ENCODE results near the gene POLR2M.

Gene POLR2M

DNA sequence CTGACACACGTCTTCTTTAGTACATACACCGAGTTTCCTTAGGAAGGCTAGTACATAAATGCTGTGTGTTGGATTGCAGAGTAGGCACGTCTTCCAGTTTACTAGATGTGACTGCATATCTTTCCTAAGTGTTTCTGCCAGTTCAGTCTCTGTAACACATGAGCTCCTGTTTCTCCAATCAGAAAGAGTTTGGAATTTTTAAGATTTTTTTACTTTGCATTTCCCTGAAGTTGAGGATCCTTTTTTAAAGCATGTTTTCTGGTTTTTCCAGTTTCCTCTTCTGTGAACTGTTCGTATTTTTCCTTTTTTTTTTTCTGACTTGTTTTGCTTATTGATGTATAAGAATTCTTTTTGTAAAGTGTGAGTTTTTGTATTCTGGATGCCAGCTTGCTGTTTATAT, 7.5 kb upstream of the POLR2M start:
- TF ChIP-seq, protein P1, sequence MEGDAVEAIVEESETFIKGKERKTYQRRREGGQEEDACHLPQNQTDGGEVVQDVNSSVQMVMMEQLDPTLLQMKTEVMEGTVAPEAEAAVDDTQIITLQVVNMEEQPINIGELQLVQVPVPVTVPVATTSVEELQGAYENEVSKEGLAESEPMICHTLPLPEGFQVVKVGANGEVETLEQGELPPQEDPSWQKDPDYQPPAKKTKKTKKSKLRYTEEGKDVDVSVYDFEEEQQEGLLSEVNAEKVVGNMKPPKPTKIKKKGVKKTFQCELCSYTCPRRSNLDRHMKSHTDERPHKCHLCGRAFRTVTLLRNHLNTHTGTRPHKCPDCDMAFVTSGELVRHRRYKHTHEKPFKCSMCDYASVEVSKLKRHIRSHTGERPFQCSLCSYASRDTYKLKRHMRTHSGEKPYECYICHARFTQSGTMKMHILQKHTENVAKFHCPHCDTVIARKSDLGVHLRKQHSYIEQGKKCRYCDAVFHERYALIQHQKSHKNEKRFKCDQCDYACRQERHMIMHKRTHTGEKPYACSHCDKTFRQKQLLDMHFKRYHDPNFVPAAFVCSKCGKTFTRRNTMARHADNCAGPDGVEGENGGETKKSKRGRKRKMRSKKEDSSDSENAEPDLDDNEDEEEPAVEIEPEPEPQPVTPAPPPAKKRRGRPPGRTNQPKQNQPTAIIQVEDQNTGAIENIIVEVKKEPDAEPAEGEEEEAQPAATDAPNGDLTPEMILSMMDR (IDR thresholded peaks at IDR 0.05), result no peak

DNA sequence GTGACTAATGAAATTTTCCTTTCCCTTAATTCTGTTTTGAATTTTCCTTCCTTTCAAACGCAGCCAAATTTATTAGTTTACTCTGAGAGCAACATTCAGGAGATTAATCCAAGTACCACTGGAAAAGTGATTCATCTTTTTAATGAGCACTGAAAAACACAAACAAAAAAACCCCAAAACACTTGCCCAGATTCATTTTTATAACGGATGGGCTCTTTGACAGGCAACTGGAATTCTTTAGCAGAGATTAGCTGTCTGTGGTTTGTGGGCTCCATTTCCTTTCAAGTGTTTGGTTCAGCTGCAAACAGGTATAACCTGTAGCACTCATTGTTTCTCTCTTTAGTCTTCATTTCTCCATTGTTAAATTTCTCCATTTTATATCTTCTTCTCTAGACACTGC, 3.1 kb upstream of the POLR2M start:
- H3K4me3 ChIP-seq, result no peak overlapping the region
- H3K27ac ChIP-seq, result no peak overlapping the region
- TF ChIP-seq, protein P1 (IDR thresholded peaks at IDR 0.05), result no peak
- no peak for DNase-seq (ENCODE audit: low spot score)

More for the DNA sequence above, 7.5 kb upstream of the POLR2M start:
- Histone ChIP-seq H3K4me3 (no peak overlapping the region), H3K27ac (no peak overlapping the region)
- DNase-seq (ENCODE audit: low spot score), result no peak

DNA sequence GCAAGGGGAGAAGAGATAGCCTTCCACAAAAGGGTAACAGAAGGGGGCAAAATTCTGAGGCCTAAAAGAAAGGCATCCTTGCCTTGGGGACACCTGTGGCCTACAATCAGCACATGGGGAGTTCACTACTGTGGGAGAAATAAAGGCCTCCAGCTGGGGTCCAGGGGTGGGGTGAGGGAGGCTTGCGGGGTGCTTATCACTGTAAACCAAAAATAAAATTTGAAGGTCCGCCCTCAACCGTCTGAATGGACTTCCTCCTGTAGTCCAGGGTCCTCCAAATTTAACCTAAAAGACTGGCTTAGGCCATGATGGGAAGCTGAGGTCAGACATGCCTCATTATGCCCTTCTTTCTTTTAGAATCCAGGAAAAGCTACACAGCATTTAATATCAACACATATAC, 2.1 kb upstream of the POLR2M start:
- TF ChIP-seq, protein P1 (IDR thresholded peaks at IDR 0.05), result no peak
- DNase-seq (ENCODE audit: low spot score), result no peak
- no peak overlapping the region for H3K27ac ChIP-seq
- no peak overlapping the region for H3K4me3 ChIP-seq

DNA sequence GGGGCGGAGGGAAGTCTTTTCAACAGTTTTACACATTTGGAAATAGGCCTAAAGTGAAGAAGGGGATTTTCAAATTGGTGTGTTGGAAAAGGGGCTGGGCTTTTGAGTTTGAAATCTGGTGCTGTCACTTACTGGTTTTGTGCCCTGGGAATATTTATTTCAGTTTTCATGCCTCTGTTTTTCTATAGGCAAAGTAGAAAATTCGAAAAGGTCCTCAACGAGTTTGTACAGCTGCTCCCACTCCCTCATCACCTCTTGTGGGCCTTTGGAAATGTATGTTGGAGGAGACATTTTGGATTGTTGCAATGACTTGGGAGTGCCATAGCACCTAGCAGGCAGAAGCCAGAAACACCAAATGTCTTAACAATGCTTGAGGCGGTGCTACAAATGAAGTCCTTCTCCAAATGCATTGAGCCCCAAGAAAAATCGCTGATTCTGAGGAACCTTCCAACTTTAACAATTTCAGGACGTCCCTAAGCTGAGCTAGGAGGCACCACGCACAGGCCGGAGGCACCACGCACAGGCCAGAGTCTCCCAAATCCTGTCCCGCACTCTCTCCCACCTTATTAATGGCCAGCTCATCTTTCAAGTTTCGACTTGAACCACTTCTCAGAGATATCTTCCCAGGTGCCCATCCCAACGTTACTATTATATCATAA, 639 bp upstream of the POLR2M start:
- Histone ChIP-seq H3K27ac (peak overlapping the region; percentile 94 to 95), H3K4me3 (peak overlapping the region; percentile 87)
- DNase-seq (ENCODE audit: low spot score), result no peak
- TF ChIP-seq, protein P1 (IDR thresholded peaks at IDR 0.05), result no peak

DNA sequence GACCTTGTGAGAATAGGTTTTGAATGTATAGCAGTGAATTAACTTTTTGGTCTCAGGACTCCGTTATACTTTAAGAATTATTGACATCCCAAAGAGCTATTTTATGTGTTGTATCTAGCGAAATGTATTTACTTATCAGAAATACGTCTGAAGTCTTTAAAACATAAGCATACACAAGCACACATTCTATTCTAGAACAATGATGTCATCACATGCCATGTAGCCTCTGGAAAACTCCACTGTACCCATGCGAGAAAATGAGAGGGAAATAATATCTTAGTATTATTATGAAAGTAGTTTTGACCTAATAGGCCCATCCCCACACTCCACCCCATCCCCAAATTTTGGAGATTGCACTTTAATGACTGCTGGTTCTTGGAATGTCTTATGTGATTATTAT, 1.5 kb downstream of the POLR2M start:
- TF ChIP-seq, protein P1 (IDR thresholded peaks at IDR 0.05), result no peak
- Histone ChIP-seq H3K4me3 (peak overlapping the region; percentile 87), H3K27ac (peak overlapping the region; percentile 94 to 95)
- DNase-seq (ENCODE audit: low spot score), result no peak

DNA sequence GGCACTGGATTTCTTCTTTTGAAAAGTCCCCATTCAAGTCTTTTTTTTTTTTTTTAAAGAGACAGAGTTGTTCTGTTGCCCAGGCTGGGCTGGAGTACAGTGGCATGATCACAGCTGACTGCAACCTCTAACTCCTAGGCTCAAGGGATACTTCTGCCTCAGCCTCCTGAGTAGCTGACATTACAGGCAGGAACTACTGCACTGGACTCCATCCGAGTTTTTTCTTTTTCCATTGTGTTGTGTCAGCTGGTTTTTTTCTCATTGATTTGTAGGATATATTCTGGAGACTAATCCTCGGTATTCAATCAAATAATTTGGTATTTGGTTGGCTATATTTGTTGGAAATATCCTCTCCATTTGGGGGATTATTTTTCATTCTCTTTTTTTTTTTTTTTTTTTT, 11.8 kb downstream of the POLR2M start:
- H3K27ac ChIP-seq, result no peak overlapping the region
- TF ChIP-seq, protein P1 (IDR thresholded peaks at IDR 0.05), result no peak
- no peak overlapping the region for H3K4me3 ChIP-seq
- DNase-seq (ENCODE audit: low spot score), result no peak

DNA sequence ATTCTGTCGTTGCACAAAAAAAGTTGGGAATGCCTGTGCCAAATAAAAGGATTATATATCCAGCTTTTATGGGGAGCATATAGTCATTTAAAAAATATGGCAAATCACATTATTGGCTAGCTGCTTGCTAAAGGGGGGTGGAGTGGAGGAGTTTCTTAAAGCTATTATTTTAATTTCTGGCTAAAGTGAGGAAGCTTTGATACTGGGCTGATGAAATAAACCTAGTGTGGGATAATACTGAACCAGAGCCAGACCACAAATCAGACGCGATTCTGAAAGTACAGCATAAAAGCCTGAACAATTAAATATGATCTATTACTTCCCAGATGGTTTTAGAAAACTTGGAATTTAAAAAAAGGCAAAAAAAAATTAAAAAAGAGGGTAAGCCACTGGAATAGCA, 14.4 kb downstream of the POLR2M start:
- Histone ChIP-seq H3K4me3 (no peak overlapping the region), H3K27ac (no peak overlapping the region)
- TF ChIP-seq, protein P1 (IDR thresholded peaks at IDR 0.05), result no peak
- no peak for DNase-seq (ENCODE audit: low spot score)
